Ishikawa (cell line): ENCODE measurements around the gene MS4A15.

ENCODE experiments used
- CEBPB ChIP-seq: IDR thresholded peaks from 2 replicates; pipeline ENCODE4 v1.6.1; 2012
- CREB1 ChIP-seq: IDR thresholded peaks from 2 replicates; pipeline ENCODE4 v1.6.1; 2012; ENCODE audit warnings: low read depth
- EGR1 ChIP-seq: IDR thresholded peaks from 2 replicates; pipeline ENCODE4 v1.6.1; 2012
- EP300 ChIP-seq: IDR thresholded peaks from 2 replicates; pipeline ENCODE4 v1.6.1; 2012; ENCODE audit warnings: borderline replicate concordance
- FOXM1 ChIP-seq: IDR thresholded peaks from 2 replicates; pipeline ENCODE4 v1.6.1; 2012; ENCODE audit warnings: low read depth, borderline replicate concordance
- NFIC ChIP-seq: IDR thresholded peaks from 2 replicates; pipeline ENCODE4 v1.6.1; 2012
- RAD21 ChIP-seq: IDR thresholded peaks from 2 replicates; pipeline ENCODE4 v1.6.1; 2012; ENCODE audit warnings: low read depth
- REST ChIP-seq: IDR thresholded peaks from 2 replicates; pipeline ENCODE4 v1.6.1; 2012; ENCODE audit warnings: low read depth, mild to moderate bottlenecking
- TAF1 ChIP-seq: IDR thresholded peaks from 2 replicates; pipeline ENCODE4 v1.6.1; 2012; ENCODE audit warnings: low read depth, mild to moderate bottlenecking
- TCF12 ChIP-seq: IDR thresholded peaks from 2 replicates; pipeline ENCODE4 v1.6.1; 2012; ENCODE audit warnings: low read depth
- TEAD4 ChIP-seq: IDR thresholded peaks from 2 replicates; pipeline ENCODE4 v1.6.1; 2012
- USF1 ChIP-seq: IDR thresholded peaks from 2 replicates; pipeline ENCODE4 v1.6.1; 2012
- YY1 ChIP-seq: IDR thresholded peaks from 2 replicates; pipeline ENCODE4 v1.6.1; 2012; ENCODE audit warnings: low read depth
- ZBTB7A ChIP-seq: IDR thresholded peaks from 2 replicates; pipeline ENCODE4 v1.6.1; 2012; ENCODE audit warnings: low read depth
- TF ChIP-seq, protein P1 (sequence below): IDR thresholded peaks from 2 replicates; pipeline ENCODE4 v1.6.1; 2012

MS4A15 gene

GRCh38 chr11:60782393-60783140, 25.9 kb downstream of the MS4A15 start:
- no peak for TF ChIP-seq RAD21
- TF ChIP-seq NFIC = no peak
- TF ChIP-seq YY1 = no peak
- TF ChIP-seq REST = no peak
- no peak for TF ChIP-seq CEBPB
- no peak for TF ChIP-seq TAF1
- no peak for TF ChIP-seq TCF12
- TF ChIP-seq TEAD4 = no peak
- TF ChIP-seq EP300 = no peak
- no peak for TF ChIP-seq USF1
- no peak for TF ChIP-seq CREB1
- TF ChIP-seq, protein P1, sequence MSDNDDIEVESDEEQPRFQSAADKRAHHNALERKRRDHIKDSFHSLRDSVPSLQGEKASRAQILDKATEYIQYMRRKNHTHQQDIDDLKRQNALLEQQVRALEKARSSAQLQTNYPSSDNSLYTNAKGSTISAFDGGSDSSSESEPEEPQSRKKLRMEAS = no peak
- no peak for TF ChIP-seq ZBTB7A
- no peak for TF ChIP-seq EGR1
- no peak for TF ChIP-seq FOXM1

DNA sequence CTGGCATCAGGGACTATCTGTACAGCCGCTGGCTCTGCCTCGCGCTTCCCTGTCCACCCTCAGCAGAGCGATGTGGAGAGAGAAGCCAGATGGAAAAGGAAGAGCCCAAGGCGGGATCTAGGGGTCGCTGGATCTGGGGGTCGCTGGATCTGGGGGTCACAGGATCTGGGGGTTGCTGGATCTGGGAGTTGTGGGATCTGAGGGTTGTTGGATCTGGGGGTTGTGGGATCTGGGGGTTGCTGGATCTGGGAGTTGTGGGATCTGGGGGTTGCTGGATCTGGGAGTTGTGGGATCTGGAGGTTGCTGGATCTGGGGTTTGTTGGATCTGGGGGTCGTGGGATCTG, 26.4 kb downstream of the MS4A15 start:
- TF ChIP-seq FOXM1 (no peak), YY1 (no peak), NFIC (no peak), ZBTB7A (no peak), CREB1 (no peak)
- TF ChIP-seq, protein P1 = no peak

- TF ChIP-seq USF1 (no peak), YY1 (no peak), EGR1 (no peak), FOXM1 (no peak), CEBPB (no peak), CREB1 (no peak), REST (no peak), EP300 (no peak), NFIC (no peak), TEAD4 (no peak), TCF12 (no peak), ZBTB7A (no peak)
- TF ChIP-seq, protein P1 = no peak
Observed at GRCh38 chr11:60783911-60784310, 27.2 kb downstream of the MS4A15 start.

DNA sequence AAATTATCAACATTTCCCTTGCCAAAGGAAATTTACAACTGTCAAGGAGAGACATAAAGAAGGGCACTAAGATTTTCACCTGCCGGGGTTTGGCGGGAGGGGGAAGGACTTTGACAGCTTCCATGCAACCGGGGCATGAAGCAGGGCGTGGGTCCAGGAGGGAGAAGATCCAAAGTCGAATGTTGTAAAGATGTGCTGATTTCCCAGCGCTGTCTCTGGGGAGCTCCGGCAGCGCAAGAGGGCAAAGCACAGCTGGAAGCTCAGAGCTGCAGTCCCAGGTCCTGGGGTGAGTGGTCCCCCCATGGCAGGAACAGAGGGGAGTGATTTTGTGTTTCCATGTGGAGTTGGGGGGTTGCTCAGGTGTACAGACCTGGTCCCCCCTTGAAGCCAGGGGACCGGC, 28.5 kb downstream of the MS4A15 start, which contains the start of gene MS4A10:
Gene MS4A10, plus strand, starts transcription at position 198 of the 400 bp plus-strand sequence. CDS start 5,003 bp downstream, outside the sequence.
- TF ChIP-seq TAF1 (no peak), FOXM1 (no peak), TCF12 (no peak), CEBPB (no peak), CREB1 (no peak), ZBTB7A (no peak), EP300 (no peak), USF1 (no peak), NFIC (no peak), TEAD4 (no peak), RAD21 (no peak), REST (no peak), YY1 (no peak), EGR1 (no peak)
- TF ChIP-seq, protein P1 = no peak
